NCI-H2081 (cell line): Measurements from ENCODE around the gene DPP6.

Experiments used
- DNase-seq, 2 experiments: peaks; one replicate each; lab custom pipeline; 2025; lab: John Stamatoyannopoulos, UW

The DPP6 gene

DNA sequence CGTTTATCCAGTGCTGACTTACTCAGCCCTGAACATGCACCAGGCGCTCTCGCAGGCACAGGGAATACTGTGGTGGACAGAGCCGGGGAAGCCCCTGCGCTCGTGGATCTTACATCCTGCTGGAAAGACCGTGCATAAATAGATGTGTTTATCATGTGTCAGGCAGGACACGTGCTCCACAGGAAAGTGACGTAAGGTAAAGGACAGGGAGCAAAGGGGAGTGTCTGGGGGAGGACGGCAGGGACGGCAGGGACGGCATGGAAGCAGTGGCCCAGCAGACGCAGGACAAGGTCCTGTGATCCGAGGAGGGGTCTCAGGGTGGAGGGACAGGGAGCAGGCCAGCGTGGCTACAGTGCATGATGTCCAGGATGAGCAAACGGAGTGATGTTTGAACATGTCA, 540.2 kb downstream of the DPP6 start:
- no peak for DNase-seq

DNA sequence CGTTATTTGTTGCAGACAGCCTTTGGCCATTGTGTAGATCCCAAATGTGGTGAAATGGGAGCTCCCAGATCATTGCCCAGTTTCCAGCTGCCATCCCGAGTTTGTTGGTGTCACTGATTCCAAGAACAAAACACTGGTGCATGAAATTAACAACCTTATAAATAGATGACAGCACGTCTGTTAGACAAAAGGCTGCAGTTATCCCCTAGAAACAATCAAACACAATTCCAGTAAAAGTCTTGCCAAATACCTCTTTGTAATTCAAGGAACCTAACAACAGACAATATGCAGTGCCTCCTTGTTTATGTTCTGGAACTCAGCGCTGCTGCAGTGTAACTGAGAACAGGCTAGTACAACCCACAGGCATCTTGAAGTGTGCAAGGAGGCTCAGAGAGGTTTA, 546.2 kb downstream of the DPP6 start:
- DNase-seq: no peak

DNA sequence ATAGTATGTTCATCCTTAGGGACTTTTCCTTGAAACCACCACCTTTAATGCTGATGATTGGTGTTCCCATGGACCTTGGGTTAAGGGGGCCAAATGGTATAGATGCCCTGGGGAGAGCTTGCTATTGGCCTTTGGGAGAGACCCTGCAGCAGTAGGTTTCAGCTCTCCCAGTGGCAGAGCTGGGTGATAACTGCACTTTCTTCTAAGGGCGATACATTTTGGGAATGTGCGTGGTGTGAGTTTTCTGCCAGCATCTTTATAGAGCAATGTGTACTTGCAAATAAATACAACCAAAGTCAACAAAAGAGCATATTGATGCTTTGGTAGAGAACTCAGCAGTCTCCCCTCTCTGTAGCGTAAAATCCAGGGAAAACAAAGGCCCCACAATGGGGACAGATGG, 546.7 kb downstream of the DPP6 start:
- no peak for DNase-seq

DNA sequence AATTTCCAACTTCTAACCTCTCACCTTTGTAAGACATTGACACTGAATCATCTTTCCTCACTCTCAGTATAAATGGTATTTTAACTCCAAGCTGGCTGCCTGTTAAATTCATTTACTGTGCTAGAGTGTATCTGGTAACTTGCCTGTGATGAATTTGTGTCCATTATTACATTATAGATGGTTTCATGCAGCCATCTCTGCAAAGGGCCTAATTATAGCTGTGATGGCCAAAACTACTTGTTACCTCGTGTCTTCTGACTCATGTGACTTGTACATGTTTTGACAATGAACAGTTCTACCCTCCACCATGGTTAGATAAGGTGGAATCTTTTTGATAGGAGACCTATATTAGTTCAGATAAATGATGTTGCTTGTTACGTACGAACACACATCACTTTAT, 558.7 kb downstream of the DPP6 start:
- DNase-seq: no peak

DNA sequence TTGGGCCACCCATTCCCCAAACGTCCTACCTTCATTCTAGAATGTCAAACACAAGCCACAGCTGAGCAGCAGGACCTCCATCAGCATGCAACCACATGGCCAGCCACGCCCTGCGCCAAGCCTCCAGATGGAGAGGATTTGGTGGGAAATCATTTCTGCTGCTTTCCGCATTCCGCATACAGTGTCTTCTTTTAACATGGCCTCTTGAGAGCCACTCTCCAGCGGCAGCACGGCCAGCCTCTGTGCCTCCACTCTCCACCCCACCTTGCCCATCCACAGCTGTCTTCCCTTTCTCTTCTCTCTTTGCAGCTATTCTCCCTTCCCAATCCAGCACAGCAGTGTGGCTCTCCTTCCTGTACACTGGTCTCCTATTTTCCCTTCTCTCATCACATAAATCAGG, 561.6 kb downstream of the DPP6 start:
- no peak for DNase-seq

DNA sequence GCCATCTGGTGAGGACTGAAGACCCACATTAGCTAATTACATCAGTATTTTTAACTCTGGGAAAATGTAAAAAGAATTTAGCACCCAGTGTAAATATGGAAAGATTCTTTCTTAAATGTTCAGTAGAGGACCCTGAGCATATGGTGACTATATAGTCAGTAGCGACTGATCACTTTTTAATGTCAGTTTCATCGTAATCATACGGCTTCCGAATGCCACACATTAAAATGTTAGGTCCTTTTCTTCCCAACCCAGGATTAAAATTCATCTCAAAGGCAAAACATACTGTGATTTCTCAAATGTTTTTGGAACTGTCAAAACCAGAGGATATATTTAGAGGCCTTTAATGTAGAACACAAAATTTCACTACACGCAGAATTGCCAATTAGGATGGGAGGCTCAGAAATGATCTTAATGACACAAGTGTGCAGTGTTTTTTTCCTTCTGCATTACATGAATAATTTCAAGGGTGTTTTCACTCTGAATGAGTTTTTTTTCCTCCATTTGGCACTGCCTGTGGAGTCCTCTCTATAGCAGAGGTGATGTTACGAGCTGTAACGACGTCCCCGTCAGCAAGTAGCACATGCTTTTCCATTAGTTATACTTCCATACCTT, 568.0 kb downstream of the DPP6 start:
- no peak for DNase-seq

DNA sequence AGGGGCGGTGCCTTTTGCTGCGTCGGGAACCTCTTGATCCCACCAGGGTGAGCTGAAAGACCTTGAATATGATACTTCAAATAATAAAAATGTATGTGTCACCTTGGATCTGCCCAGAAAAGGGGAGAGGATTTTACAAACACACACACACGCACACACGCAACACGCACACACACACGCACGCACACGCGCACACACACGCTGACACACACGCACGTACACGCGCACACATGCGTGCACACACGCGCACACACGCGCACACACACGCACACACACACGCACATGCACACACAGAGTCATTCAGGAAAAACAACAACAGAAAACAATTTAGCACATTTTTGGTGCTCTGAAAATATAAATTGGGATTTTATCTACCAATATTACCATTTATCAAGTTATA, 571.2 kb downstream of the DPP6 start:
- DNase-seq: no peak

DNA sequence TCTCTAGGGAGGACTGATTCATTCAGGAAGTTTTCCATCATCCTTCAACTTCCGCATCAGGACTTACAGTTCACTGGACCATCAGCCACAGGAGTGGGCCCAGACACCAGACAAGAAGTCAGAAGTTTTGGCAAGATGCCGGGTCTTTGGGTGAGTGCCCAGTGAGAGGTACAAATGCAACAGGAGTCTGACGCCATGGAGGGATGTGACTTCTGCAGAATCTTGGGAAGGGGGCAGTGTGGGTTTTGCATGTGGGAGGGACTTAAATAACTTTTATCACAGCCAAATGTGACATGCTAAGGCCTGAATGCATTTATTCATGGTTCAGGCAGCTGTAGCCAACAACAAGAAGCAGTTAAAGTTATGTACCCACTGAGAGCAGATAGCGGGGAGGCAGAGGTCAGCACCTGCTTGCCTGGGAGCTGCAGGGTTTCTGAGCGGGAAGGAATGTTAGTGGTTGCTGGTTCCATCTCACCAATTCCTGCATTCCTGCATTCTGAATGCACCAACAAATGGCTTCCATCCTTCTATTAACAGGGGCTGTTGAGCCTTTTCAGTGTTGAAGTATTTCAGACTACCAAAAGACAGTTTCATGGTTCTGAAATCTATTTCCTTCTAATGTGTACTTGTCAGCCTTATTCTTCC, 575.6 kb downstream of the DPP6 start:
- no peak for DNase-seq

DNA sequence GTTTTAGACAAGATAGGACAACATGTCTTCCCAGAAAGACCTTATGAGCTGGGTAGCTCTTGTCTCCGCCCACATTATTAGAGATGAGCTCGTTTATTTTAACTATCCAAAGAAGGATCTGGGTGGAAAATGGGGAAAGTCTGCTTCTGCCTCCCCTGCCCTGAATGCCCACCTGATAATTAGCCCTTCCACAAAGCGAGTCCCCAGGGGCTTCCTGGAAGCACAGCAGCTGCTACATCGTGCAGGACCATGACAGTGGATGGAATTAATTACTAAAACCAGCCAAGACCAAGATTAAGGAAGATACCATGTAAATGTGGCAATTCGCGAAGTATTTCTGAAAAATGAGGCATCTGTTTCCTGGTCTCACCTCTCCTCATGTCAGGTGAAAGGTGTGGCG, 576.4 kb downstream of the DPP6 start:
- no peak for DNase-seq

DNA sequence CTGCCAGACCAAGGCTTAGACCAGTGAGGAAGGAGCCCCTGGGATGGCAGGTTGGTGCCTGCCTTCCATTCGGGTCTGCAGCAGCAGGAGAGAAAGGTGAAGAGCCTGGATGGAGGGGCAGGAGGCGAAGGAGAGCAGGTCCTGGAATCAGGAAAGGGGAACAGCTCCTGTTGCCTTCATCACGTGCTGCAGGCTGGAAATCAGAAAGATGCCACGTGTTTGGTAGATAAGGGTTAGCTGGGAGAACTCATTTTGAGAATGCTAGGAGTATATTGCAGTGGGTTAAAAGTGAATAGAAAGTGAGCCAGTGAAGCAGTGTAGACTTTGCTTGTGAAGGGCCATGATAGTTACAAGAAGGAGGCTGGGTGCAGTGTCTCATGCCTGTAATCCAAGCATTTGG, 579.0 kb downstream of the DPP6 start:
- no peak for DNase-seq

DNA sequence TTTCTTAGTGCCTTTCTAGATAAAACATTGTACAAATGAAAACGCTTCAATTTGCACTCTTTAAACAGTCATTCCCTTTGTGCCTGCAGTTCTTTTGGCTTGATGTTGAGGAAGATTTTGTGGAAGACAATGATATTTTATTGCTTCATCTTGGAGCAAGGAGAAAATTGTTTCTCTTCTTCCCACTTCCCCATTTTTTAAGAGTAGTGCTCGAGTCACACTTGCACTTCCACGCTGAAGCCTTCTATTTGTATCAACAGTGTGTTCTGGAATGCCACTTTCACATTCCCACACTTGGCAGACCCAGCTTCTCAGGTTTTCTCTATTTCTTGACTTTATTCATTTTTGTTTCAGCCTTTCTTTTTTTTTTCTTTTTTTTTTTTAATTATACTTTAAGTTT, 581.4 kb downstream of the DPP6 start:
- no peak for DNase-seq

DNA sequence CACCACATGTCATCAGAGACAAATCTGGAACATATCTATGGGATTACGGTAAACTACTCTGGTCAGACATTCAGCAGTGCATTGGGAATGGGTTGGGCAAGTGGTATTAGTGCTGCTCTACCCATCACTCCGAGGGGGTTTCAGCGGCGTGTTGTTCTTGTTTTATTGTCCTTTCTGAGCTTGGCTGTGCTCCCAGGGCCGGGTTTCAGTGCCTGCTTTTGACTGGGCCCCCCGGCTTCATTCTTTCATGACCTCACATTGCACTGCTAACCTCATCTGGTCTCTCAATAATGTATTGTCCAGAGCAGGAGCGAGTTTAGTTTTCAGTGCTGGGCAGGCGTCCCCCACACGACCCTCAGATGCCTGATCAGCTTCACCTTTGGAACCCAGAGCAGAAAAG, 586.1 kb downstream of the DPP6 start:
- DNase-seq: no peak

DNA sequence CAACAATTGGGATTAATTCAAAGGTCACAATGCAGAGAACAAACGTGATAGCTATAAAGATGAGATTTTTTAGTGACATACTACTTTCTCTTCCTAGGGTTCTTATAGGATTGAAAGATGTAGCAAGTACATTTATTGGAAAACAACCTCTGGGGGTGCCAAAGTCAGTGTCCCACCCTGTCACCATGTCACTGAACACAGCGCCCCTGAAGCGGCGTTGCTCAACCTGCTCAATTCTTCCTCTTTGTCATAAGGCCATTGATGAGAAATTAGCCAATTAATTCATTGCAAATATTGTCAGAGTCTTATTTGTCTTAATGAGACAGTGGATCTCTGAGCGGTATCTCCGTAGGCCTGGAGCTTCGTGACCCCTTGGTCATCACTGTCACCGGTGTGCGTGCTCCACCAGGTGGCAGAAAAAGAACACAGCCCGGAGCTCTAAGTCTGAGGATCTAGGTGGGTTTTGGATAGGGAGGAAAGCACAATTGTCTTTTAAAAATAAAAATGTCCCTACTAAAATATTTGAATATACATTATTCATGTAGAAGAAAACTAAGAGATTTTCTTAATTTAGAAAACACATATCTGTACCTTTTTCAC, 588.2 kb downstream of the DPP6 start:
- no peak for DNase-seq

DNA sequence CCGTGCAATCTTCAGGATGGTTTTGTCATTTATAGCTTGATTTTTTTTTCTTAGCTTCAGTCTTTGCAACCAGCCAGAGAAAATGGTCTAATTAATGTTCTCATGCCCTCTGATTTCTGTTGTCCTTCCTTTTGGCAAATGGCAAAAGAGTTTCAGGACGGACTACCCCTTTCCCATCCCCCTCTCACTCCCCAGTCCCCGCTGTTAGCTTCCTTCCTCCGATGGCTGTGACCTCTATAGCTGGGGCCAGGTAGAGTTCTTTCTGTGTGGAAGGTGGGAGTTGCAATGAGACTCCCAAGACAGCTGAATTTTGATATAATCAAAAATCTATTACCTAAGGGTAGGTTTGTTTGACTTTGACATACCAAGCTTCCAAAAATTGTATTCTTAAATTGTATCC, 588.7 kb downstream of the DPP6 start:
- DNase-seq: no peak

DNA sequence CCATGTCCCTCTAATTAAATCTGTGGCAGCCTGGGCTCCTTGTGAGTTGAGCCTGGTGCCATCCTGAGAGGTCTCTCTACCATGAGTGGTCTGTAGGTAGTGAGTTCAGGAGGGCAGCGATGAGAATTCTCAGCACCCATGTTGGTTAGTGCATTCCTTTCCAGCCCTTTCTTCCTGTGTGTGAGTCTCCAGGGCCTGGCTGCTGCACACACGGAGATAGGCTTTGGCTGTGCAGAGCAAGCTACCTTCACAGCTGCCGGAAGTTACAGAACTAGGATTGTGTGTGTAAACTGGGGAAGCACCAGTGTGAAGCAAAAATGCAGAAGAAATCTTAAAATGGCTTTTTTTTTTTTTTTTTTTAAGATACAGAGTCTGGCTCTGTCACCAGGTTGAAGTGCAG, 592.2 kb downstream of the DPP6 start:
- DNase-seq: no peak

DNA sequence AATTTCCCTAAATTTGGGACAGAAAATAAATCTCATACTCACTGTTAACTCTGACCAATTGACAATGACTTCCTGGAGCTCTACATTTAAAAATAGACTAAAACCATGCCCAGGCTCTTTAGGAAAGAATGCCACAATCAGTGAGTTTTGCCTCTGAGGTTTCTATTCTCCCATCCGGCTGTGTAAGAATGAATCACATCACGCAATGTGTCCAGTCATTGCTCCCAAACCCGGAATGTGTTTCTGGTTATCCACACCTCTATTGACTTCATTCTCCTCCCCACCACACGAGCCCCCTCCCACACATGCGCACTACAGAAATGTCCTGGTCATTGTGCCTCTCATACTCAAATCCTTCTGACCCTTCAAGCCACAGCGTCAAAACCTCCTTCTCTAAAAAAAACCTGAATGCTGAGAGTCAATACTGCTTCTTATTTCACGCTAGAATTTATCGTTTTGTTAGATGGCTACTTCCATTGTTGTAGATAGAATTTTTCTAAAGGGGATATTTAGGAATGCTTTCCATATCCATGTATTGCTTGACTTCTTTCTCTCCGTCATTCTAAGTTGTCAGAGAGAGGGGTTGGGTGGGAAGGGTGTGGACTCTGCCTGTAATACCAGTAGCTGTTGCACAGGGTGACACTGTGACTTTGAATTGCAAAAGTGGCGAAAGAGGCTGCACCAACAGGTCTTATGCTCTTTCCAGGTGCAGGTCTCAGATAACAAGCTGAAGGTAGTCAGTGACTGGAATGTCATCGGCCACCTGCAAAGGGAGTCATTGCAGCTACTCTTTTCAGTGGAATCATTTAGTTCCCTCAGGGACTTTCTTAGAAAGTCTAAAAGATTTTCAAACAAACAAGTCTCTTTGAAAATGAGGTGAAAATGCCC, 594.2 kb downstream of the DPP6 start:
- DNase-seq: no peak

DNA sequence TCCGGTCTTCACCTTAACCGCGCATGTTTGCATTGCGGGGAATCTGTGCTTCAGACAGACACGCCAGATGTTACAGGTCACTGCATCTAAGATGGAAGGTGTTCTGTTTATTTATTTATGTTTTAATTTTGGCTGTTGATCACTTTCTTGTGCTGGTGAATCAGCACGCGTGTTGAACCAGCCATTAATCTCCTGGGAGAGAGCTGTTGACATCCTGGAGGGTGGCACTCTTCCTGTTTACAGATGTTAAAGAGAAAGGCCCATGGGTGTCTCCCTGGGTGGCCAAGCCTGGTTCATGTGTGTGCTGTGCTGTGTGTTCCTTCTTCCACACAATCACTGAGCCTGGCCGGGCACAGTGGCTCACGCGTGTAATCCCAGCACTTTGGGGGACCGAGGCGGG, 595.4 kb downstream of the DPP6 start:
- DNase-seq: no peak

DNA sequence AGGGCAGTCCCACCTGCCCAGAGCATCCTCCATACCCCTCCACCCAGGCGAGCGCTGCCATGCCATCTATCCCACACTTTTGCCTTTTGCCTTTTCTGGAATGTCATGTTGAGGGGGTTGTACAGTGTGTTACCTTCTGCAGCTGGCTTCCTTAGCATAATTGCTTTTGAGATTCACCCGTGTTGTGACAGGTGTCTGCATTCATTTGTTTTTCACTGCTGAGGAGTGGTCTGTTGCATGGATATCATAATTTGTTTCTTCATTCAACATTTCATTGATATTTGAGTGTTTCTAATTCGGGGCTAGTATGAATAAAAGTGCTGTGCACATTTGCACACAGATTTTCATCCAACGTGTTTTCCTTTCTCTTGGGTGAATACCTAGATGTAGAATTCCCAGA, 596.8 kb downstream of the DPP6 start:
- DNase-seq: no peak

DNA sequence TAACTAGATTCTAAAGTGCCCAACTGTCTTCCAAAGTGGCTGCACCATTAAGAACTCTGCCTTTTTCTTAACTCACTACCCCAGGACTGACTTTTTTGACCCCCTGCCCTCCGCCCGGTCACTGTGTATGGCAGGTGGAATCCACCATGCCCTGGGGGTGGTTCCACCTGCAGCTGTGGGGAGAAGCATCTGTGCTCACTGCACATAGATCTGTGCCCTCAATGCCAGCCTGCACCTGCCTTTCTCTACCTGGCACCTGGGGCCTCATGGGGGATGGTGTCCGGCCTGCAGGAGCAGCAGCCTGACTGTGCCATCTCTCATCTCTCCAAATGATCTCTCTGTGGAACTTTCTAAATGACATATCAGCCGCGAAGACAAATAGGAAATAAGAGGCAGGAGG, 597.2 kb downstream of the DPP6 start:
- peak in 1 of 2 experiments; percentile 15 for DNase-seq

DNA sequence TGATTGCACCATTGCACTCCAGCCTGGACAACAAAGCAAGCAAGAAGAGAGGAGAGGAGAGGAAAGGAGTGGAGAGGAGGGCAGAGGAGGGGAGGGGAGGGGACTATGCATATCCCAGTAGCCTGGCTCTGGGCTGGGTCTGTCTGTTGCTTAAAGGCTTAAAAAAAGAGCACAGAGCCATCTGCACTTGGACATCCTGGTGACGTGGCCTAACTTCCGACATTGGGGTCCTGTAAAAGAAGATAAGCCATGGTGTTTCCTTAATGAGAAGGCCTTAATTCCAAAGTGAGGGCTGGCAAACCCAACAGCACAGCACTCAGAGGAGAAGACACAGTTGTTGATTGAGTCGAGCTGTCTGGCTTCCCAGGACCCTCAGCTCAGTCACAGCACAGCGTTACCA, 598.1 kb downstream of the DPP6 start:
- DNase-seq: no peak

DNA sequence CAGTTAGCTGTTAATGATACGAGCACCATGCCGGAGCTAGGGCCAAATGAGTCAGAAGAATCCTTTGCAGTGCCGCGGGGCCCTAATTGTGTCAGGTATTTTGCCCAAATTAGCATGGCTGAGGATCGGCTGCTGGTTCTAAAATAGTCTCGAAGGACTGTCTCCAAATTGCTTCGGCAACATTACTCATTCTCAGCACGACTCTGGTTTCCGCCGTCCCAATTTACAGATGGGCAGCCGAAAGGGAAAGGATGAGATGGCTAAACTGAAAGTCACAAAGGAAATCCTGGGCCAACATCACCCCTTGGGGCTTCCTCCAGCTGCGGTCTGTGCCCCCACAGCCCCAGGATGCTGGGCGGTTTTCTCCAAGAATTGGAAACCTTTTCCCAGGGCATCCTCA, 599.3 kb downstream of the DPP6 start:
- no peak for DNase-seq

DNA sequence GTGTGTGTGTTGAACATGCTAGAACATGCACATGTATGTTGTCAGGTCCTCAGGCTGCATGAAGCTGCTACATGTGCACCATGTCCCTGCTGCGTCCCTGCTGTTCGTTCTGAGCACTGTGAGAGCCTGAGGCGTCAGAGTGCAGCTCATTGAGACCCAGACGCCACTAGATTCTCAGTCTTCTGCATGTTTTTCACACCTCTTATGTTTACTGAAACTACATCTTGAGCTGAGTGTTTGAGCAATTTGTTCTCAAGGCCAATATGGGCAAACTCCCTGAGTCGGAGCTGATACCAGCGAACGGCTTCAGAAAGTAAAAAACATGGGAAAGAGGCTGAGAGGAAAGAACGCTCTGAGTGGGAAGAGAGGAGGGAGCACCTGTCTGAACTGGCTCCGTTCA, 600.4 kb downstream of the DPP6 start:
- DNase-seq: no peak

DNA sequence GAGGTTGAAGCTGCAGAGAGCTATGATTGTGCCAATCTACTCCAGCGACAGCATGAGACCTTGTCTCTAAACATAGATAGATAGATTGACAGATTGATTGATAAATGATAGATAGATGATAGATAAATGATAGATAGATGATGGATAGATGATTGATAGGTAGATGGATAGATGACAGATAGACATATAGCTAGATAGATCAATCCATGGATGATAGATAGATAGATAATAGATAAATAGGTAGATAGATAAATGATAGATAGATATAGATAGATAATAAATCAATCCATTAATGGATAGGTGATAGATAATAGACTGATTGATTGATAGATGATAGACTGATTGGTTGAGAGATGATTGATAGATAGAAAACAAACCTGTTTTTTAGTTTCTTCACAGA, 601.1 kb downstream of the DPP6 start:
- no peak for DNase-seq
